Tibial nerve (tissue), 4 donors: ENCODE results near the gene SHROOM1. TPM values are rescaled to one million over a fixed set of nuclear protein-coding genes. Genes with fewer than 3 reads are reported as not detected.

Experiments used
- DNase-seq, 2 donors: peaks; one replicate each; pipeline ENCODE4 v3.0.0-alpha.2; 2019; ENCODE audit warnings: low spot score in 2 of 2
- H3K27ac ChIP-seq, 4 donors: fragments of 200-600 bp; sonication (generic) in 3 of 4; one replicate each; pipeline ENCODE4 v1.5.1; 2017 to 2019; ENCODE audit warnings: mild to moderate bottlenecking in 1 of 4
- H3K27me3 ChIP-seq, 2 donors: fragments of 200-600 bp; sonication (generic) in 1 of 2; one replicate each; pipeline versions ENCODE4 v1.5.1 to v1.6.0; 2017 to 2019
- H3K36me3 ChIP-seq, 3 donors: fragments of 200-600 bp; sonication (generic); one replicate each; pipeline ENCODE4 v1.5.1; 2018 to 2019
- H3K4me1 ChIP-seq, 4 donors: fragments of 200-600 bp; sonication (generic) in 3 of 4; one replicate each; pipeline ENCODE4 v1.5.1; 2017 to 2019
- H3K4me3 ChIP-seq, 4 donors: fragments of 200-600 bp; sonication (generic) in 3 of 4; one replicate each; pipeline ENCODE4 v1.5.1; 2017 to 2019; ENCODE audit warnings: mild to moderate bottlenecking in 1 of 4, moderate library complexity in 1 of 4
- H3K9me3 ChIP-seq, 4 donors: fragments of 200-600 bp; sonication (generic) in 3 of 4; one replicate each; pipeline ENCODE4 v1.5.1; 2017 to 2019
- CTCF ChIP-seq, 5 experiments: fragments of 200-600 bp in 3 of 5; fragments of 450-650 bp in 2 of 5; sonication (generic) in 3 of 5; IDR thresholded peaks; one replicate each; pipeline ENCODE4 v1.5.1; 2016 to 2019; ENCODE audit warnings: antibody characterized with exemption in 5 of 5, mild to moderate bottlenecking in 3 of 5, moderate library complexity in 2 of 5
- EP300 ChIP-seq, 2 donors: sonication (generic); formaldehyde crosslinking; IDR thresholded peaks; one replicate each; pipeline ENCODE4 v1.6.1; 2017; ENCODE audit warnings: antibody characterized with exemption in 2 of 2, mild to moderate bottlenecking in 1 of 2
- POLR2A ChIP-seq, 2 donors: fragments of 450-650 bp; IDR thresholded peaks; one replicate each; pipeline ENCODE4 v1.6.1; 2017; ENCODE audit warnings: antibody characterized with exemption in 2 of 2, mild to moderate bottlenecking in 2 of 2, moderate library complexity in 2 of 2
- WGBS, 2 donors: methylation state at CpG; one replicate each; pipeline ENCODE4 v1.1.5; 2018; 5-methylcytosine and 5-hydroxymethylcytosine counted together
- total RNA-seq, 4 donors: library from RNA; depleted of rRNA; stranded (reverse); fragments of >200 nt; gene quantifications; one replicate each; pipeline ENCODE4 v1.1.0, GENCODE V29; 2016

Gene SHROOM1
- total RNA-seq, 4 donors from 2014 or later = 29.1 to 67.5 (median 38.5) TPM

GRCh38 chr5:132785365-132785764 lies 45.1 kb downstream of the SHROOM1 start:
- Histone ChIP-seq H3K27me3 (no peaks in the 10 kb centered on the region), H3K9me3 (no peaks in the 10 kb centered on the region), H3K27ac (no peak overlapping the region), H3K4me1 (no peaks in the 10 kb centered on the region), H3K36me3 (no peaks in the 10 kb centered on the region), H3K4me3 (no peak overlapping the region)
- DNase-seq = no peak
- WGBS, 2 donors = 55 to 64% methylated on average over 5 of the region's 5 CpGs
- no peak for TF ChIP-seq CTCF (IDR thresholded peaks at IDR 0.05)
- no peak for TF ChIP-seq EP300 (IDR thresholded peaks at IDR 0.05)
- TF ChIP-seq POLR2A (IDR thresholded peaks at IDR 0.05) = no peak

- H3K4me3 ChIP-seq = no peak overlapping the region
- no peaks in the 10 kb centered on the region for H3K9me3 ChIP-seq
- no peak overlapping the region for H3K27ac ChIP-seq
- 53 to 71% methylated on average over 4 of the region's 4 CpGs for WGBS, 2 donors
- no peak for DNase-seq
- H3K4me1 ChIP-seq = peaks cover 0 to 9% (median 4%) of the 10 kb centered on the region in 4 donors
- no peak for TF ChIP-seq POLR2A (IDR thresholded peaks at IDR 0.05)
- no peak for TF ChIP-seq EP300 (IDR thresholded peaks at IDR 0.05)
- no peak for TF ChIP-seq CTCF (IDR thresholded peaks at IDR 0.05)
- H3K36me3 ChIP-seq = no peaks in the 10 kb centered on the region
- H3K27me3 ChIP-seq = no peaks in the 10 kb centered on the region
Observed at GRCh38 chr5:132782101-132782500, 48.3 kb downstream of the SHROOM1 start.

GRCh38 chr5:132781029-132781428 lies 49.4 kb downstream of the SHROOM1 start:
- WGBS, 2 donors = 96 to 97% methylated on average over 4 of the region's 4 CpGs
- Histone ChIP-seq H3K27me3 (no peaks in the 10 kb centered on the region), H3K9me3 (no peaks in the 10 kb centered on the region), H3K4me1 (peaks cover 0 to 15% (median 8%) of the 10 kb centered on the region in 4 donors), H3K36me3 (no peaks in the 10 kb centered on the region), H3K4me3 (no peak overlapping the region), H3K27ac (no peak overlapping the region)
- no peak for TF ChIP-seq CTCF (IDR thresholded peaks at IDR 0.05)
- TF ChIP-seq EP300 (IDR thresholded peaks at IDR 0.05) = no peak
- no peak for TF ChIP-seq POLR2A (IDR thresholded peaks at IDR 0.05)
- no peak for DNase-seq

GRCh38 chr5:132780577-132780976 lies 49.9 kb downstream of the SHROOM1 start:
- no peaks in the 10 kb centered on the region for H3K9me3 ChIP-seq
- TF ChIP-seq CTCF (IDR thresholded peaks at IDR 0.05) = no peak
- no peak for TF ChIP-seq EP300 (IDR thresholded peaks at IDR 0.05)
- TF ChIP-seq POLR2A (IDR thresholded peaks at IDR 0.05) = no peak
- no peaks in the 10 kb centered on the region for H3K27me3 ChIP-seq
- no peaks in the 10 kb centered on the region for H3K36me3 ChIP-seq
- H3K4me1 ChIP-seq = peaks cover 0 to 19% (median 12%) of the 10 kb centered on the region in 4 donors
- no peak overlapping the region for H3K27ac ChIP-seq
- no peak overlapping the region for H3K4me3 ChIP-seq
- DNase-seq = no peak
- WGBS, 2 donors = 91 to 98% methylated on average over 1 of the region's 1 CpG

GRCh38 chr5:132779961-132780360 lies 50.5 kb downstream of the SHROOM1 start:
- 76 to 81% methylated on average over 3 of the region's 3 CpGs for WGBS, 2 donors
- H3K36me3 ChIP-seq = no peaks in the 10 kb centered on the region
- H3K27me3 ChIP-seq = no peaks in the 10 kb centered on the region
- no peak overlapping the region for H3K27ac ChIP-seq
- no peaks in the 10 kb centered on the region for H3K9me3 ChIP-seq
- DNase-seq = no peak
- no peak overlapping the region for H3K4me3 ChIP-seq
- no peak for TF ChIP-seq CTCF (IDR thresholded peaks at IDR 0.05)
- no peak for TF ChIP-seq EP300 (IDR thresholded peaks at IDR 0.05)
- TF ChIP-seq POLR2A (IDR thresholded peaks at IDR 0.05) = no peak
- peaks cover 0 to 26% (median 12%) of the 10 kb centered on the region in 4 donors for H3K4me1 ChIP-seq
